HG03103 (cell line): ENCODE data around the gene TBC1D21.

Experiments used
- ATAC-seq: cut with Tn5 transposase; IDR thresholded peaks from one replicate; pipeline ENCODE4 v1.9.1; 2021; ENCODE audit warnings: low read depth; ENCODE audit not compliant: unreplicated experiment

The TBC1D21 gene

GRCh38 chr15:73905225-73905827, 32.0 kb downstream of the TBC1D21 start:
- no peak for ATAC-seq

- no peak for ATAC-seq
Observed at GRCh38 chr15:73906346-73907034, 33.1 kb downstream of the TBC1D21 start.

- no peak for ATAC-seq
Observed at GRCh38 chr15:73907035-73907408, 33.7 kb downstream of the TBC1D21 start.

- ATAC-seq = peak; percentile 74
Observed at GRCh38 chr15:73908030-73908821, 34.9 kb downstream of the TBC1D21 start.

GRCh38 chr15:73908822-73909122, 35.4 kb downstream of the TBC1D21 start:
- no peak for ATAC-seq

- ATAC-seq = no peak
Observed at GRCh38 chr15:73909651-73910050, 36.3 kb downstream of the TBC1D21 start.

- ATAC-seq = no peak
Observed at GRCh38 chr15:73910522-73911303, 37.3 kb downstream of the TBC1D21 start.

GRCh38 chr15:73912030-73912596, 38.7 kb downstream of the TBC1D21 start:
- no peak for ATAC-seq

- ATAC-seq = no peak
Observed at GRCh38 chr15:73914145-73914544, 40.8 kb downstream of the TBC1D21 start.

- no peak for ATAC-seq
Observed at GRCh38 chr15:73915082-73915481, 41.7 kb downstream of the TBC1D21 start.

- no peak for ATAC-seq
Observed at GRCh38 chr15:73918784-73919183, 45.4 kb downstream of the TBC1D21 start.

- ATAC-seq = no peak
Observed at GRCh38 chr15:73919706-73920105, 46.3 kb downstream of the TBC1D21 start.

GRCh38 chr15:73921254-73921925, 48.0 kb downstream of the TBC1D21 start:
- no peak for ATAC-seq

- no peak for ATAC-seq
Observed at GRCh38 chr15:73922186-73923151, 49.1 kb downstream of the TBC1D21 start.

- no peak for ATAC-seq
Observed at GRCh38 chr15:73923156-73923487, 49.8 kb downstream of the TBC1D21 start.

GRCh38 chr15:73923488-73924164, 50.3 kb downstream of the TBC1D21 start:
- no peak for ATAC-seq

GRCh38 chr15:73924171-73924921, 51.0 kb downstream of the TBC1D21 start:
- no peak for ATAC-seq

GRCh38 chr15:73925848-73926218, 52.5 kb downstream of the TBC1D21 start:
- ATAC-seq = no peak
